Astrocyte (in vitro differentiated cells and primary cell): ENCODE results near the gene DMRTA2. TPM values are rescaled to one million over a fixed set of nuclear protein-coding genes. Genes with fewer than 3 reads are reported as not detected.
"Not testable (repeated sequence)": the region's sequence is repeated elsewhere in the genome, so short reads cannot be mapped to it uniquely, and the experiment has no call there.

Experiments used
- DNase-seq: peaks from one replicate; pipeline ENCODE4 v3.0.0-alpha.2; 2010; ENCODE audit warnings: low read depth
- FAIRE-seq: peaks from 2 replicates; lab custom pipeline; 2011; peaks lifted over from hg19 to GRCh38; lab: Jason Lieb, UNC
- H2AFZ ChIP-seq: 2 replicates; pipeline ENCODE4 v1.6.0; 2012; ENCODE audit warnings: low read depth, low read length, inconsistent platforms
- H3K27ac ChIP-seq: 2 replicates; pipeline ENCODE4 v1.5.1; 2011; ENCODE audit warnings: low read depth, low read length, inconsistent platforms
- H3K27me3 ChIP-seq: 2 replicates; pipeline ENCODE4 v1.6.0; 2011; ENCODE audit warnings: low read length, inconsistent platforms; ENCODE audit not compliant: insufficient read depth
- H3K36me3 ChIP-seq: 2 replicates; pipeline ENCODE4 v1.5.1; 2011; ENCODE audit warnings: low read length, inconsistent platforms; ENCODE audit not compliant: insufficient read depth
- H3K4me1 ChIP-seq: 2 replicates; pipeline ENCODE4 v1.5.1; 2011; ENCODE audit warnings: low read length, inconsistent platforms; ENCODE audit not compliant: insufficient read depth
- H3K4me2 ChIP-seq: 2 replicates; pipeline ENCODE4 v1.6.0; 2012; ENCODE audit warnings: low read length, inconsistent platforms
- H3K4me3 ChIP-seq: 2 replicates; pipeline ENCODE4 v1.5.1; 2011; ENCODE audit warnings: low read depth, mild to moderate bottlenecking, low read length, inconsistent platforms; ENCODE audit not compliant: insufficient read depth
- H3K79me2 ChIP-seq: 2 replicates; pipeline ENCODE4 v1.6.0; 2012; ENCODE audit warnings: mild to moderate bottlenecking, low read length, inconsistent platforms; ENCODE audit not compliant: insufficient read depth
- H3K9ac ChIP-seq: 2 replicates; pipeline ENCODE4 v1.6.0; 2012; ENCODE audit warnings: mild to moderate bottlenecking, low read length, inconsistent platforms
- H3K9me3 ChIP-seq: 2 replicates; pipeline ENCODE4 v1.5.1; 2012; ENCODE audit warnings: low read depth, mild to moderate bottlenecking, low read length, inconsistent platforms; ENCODE audit not compliant: insufficient read depth
- H4K20me1 ChIP-seq: 2 replicates; pipeline ENCODE4 v1.6.0; 2012; ENCODE audit warnings: low read length, inconsistent platforms; ENCODE audit not compliant: insufficient read depth
- H3K27ac Mint-ChIP-seq: one replicate; pipeline ENCODE4 v1.8.0; 2021; ENCODE audit warnings: mild to moderate bottlenecking, mixed read lengths; ENCODE audit not compliant: unreplicated experiment
- H3K27me3 Mint-ChIP-seq: one replicate; pipeline ENCODE4 v1.8.0; 2021; ENCODE audit warnings: low read depth, mixed read lengths; ENCODE audit not compliant: unreplicated experiment
- H3K36me3 Mint-ChIP-seq: one replicate; pipeline ENCODE4 v1.8.0; 2021; ENCODE audit warnings: low read depth, mixed read lengths; ENCODE audit not compliant: unreplicated experiment
- H3K4me1 Mint-ChIP-seq: one replicate; pipeline ENCODE4 v1.8.0; 2021; ENCODE audit warnings: low read depth, mixed read lengths; ENCODE audit not compliant: unreplicated experiment
- H3K4me3 Mint-ChIP-seq: one replicate; pipeline ENCODE4 v1.8.0; 2021; ENCODE audit warnings: mild to moderate bottlenecking, moderate library complexity, mixed read lengths; ENCODE audit not compliant: unreplicated experiment
- H3K9me3 Mint-ChIP-seq: one replicate; pipeline ENCODE4 v1.8.0; 2021; ENCODE audit warnings: mild to moderate bottlenecking, mixed read lengths; ENCODE audit not compliant: unreplicated experiment
- EZH2 ChIP-seq: IDR thresholded peaks from 2 replicates; pipeline ENCODE4 v1.6.1; 2012; ENCODE audit warnings: mild to moderate bottlenecking, low read length, inconsistent platforms; ENCODE audit not compliant: insufficient read depth
- total RNA-seq: library from RNA; stranded (reverse); gene quantifications from 2 replicates; pipeline ENCODE4 v1.2.1, GENCODE V29; 2021
- TF ChIP-seq, protein P1 (sequence below): IDR thresholded peaks from 2 replicates; pipeline ENCODE4 v1.5.1; 2011; ENCODE audit warnings: low read depth, mild to moderate bottlenecking, inconsistent platforms, low read length, moderate library complexity; ENCODE audit not compliant: insufficient read depth

DMRTA2 gene
- total RNA-seq, 1 donor from 2014 or later: not detected

DNA sequence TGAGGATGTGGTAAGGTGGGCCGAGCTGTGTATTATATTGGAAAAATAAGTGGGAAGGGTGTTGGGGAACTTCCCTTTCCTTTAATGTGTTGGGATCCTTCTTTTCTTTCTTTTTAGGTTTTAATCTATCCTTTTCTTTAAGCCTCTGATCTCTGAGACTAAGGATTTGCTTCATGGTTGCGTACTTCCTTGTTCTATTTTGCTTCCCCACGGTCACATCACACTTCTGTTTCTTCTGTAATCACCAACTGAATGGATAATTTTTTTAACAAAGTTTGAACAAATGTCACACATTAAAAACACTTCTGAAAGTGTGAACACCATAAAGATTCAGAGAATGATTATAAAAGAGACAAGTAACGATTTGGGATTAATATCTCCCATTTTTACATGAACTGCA is 17.4 kb downstream of the DMRTA2 start:
- Histone ChIP-seq H3K79me2 (no peaks in the 10 kb centered on the region), H3K4me1 (no peaks in the 10 kb centered on the region), H3K27me3 (peaks cover 6% of the 10 kb centered on the region), H3K27ac (no peak overlapping the region), H3K9me3 (no peaks in the 10 kb centered on the region), H3K36me3 (no peaks in the 10 kb centered on the region), H3K9ac (no peak overlapping the region), H3K4me3 (no peak overlapping the region), H2AFZ (no peak overlapping the region), H4K20me1 (no peaks in the 10 kb centered on the region), H3K4me2 (no peak overlapping the region)
- no peak for DNase-seq
- Mint-ChIP-seq H3K4me1 (no peaks in the 10 kb centered on the region), H3K9me3 (peaks cover 2% of the 10 kb centered on the region), H3K27me3 (peaks cover 35% of the 10 kb centered on the region), H3K27ac (no peak overlapping the region), H3K4me3 (no peak overlapping the region), H3K36me3 (no peaks in the 10 kb centered on the region)
- TF ChIP-seq, protein P1, sequence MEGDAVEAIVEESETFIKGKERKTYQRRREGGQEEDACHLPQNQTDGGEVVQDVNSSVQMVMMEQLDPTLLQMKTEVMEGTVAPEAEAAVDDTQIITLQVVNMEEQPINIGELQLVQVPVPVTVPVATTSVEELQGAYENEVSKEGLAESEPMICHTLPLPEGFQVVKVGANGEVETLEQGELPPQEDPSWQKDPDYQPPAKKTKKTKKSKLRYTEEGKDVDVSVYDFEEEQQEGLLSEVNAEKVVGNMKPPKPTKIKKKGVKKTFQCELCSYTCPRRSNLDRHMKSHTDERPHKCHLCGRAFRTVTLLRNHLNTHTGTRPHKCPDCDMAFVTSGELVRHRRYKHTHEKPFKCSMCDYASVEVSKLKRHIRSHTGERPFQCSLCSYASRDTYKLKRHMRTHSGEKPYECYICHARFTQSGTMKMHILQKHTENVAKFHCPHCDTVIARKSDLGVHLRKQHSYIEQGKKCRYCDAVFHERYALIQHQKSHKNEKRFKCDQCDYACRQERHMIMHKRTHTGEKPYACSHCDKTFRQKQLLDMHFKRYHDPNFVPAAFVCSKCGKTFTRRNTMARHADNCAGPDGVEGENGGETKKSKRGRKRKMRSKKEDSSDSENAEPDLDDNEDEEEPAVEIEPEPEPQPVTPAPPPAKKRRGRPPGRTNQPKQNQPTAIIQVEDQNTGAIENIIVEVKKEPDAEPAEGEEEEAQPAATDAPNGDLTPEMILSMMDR: no peak
- no peak for TF ChIP-seq EZH2
- no peak for FAIRE-seq

DNA sequence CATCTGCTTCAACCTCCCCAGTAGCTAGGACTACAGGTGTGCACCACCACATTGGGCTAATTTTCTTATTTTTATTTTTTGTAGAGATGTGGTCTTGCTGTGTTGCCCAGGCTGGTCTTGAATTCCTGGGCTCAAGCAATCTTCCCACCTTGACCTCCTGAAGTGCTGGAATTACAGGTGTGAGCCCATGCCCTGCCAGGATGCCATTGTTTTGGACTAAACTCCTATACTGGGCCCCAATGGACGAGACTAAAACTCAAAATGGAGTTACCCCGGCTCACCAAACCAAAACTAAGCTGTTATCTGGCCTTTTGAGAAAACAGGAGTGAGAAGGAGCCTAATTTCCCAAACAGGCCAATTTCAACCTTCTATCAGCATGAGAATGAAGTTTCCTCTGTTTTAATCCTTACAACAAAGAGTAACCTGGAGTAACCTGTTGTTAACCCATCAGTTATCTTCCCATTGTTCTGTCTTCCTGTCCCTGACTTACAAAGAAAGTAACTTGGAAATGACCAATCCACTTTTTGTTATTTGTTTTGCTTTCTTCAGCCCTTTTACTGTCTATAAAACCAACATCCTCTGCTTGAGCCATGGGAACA is 29.6 kb downstream of the DMRTA2 start:
- H3K4me2 ChIP-seq: no peak overlapping the region
- H3K9ac ChIP-seq: no peak overlapping the region
- DNase-seq: no peak
- no peaks in the 10 kb centered on the region for H3K36me3 ChIP-seq
- no peak overlapping the region for H3K27ac ChIP-seq
- no peaks in the 10 kb centered on the region for H3K79me2 ChIP-seq
- H3K9me3 Mint-ChIP-seq: peaks cover 2% of the 10 kb centered on the region
- H3K27me3 Mint-ChIP-seq: peaks cover 5% of the 10 kb centered on the region
- H3K4me1 Mint-ChIP-seq: no peaks in the 10 kb centered on the region
- no peaks in the 10 kb centered on the region for H3K9me3 ChIP-seq
- H3K27me3 ChIP-seq: no peaks in the 10 kb centered on the region
- no peaks in the 10 kb centered on the region for H3K4me1 ChIP-seq
- no peak for TF ChIP-seq EZH2
- TF ChIP-seq, protein P1: no peak
- H2AFZ ChIP-seq: no peak overlapping the region
- no peak overlapping the region for H3K27ac Mint-ChIP-seq
- FAIRE-seq: no peak
- no peaks in the 10 kb centered on the region for H3K36me3 Mint-ChIP-seq
- H3K4me3 Mint-ChIP-seq: no peak overlapping the region
- no peak overlapping the region for H3K4me3 ChIP-seq
- H4K20me1 ChIP-seq: no peaks in the 10 kb centered on the region

DNA sequence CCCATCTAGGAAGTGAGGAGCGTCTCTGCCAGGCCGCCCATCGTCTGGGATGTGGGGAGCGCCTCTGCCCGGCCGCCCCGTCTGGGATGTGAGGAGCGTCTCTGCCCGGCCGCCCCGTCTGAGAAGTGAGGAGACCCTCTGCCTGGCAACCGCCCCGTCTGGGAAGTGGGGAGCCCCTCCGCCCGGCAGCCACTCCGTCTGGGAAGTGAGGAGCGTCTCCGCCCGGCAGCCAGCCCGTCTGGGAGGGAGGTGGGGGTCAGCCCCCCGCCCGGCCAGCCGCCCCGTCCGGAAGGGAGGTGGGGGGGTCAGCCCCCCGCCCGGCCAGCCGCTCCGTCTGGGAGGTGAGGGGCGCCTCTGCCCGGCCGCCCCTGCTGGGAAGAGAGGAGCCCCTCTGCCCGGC is 41.7 kb downstream of the DMRTA2 start:
- not testable (repeated sequence) for H3K27me3 Mint-ChIP-seq, H3K36me3 ChIP-seq, H3K27ac ChIP-seq, H3K4me1 Mint-ChIP-seq, H3K4me3 Mint-ChIP-seq, H3K79me2 ChIP-seq, H3K27me3 ChIP-seq, H3K4me1 ChIP-seq, H2AFZ ChIP-seq, FAIRE-seq, H3K36me3 Mint-ChIP-seq, H3K9me3 ChIP-seq, H3K9me3 Mint-ChIP-seq, H3K9ac ChIP-seq, H4K20me1 ChIP-seq, H3K27ac Mint-ChIP-seq, H3K4me2 ChIP-seq, H3K4me3 ChIP-seq, DNase-seq
